Parathyroid adenoma (tissue), 2 donors: Measurements from ENCODE around the gene FRAS1.

Experiments used
- H2AFZ ChIP-seq: fragments of 300-600 bp; sonication (generic); one replicate; pipeline ENCODE4 v1.7.0; 2017; ENCODE audit warnings: antibody characterized with exemption, mild to moderate bottlenecking
- H3K27ac ChIP-seq: fragments of 300-600 bp; sonication (generic); one replicate; pipeline ENCODE4 v1.7.0; 2017
- H3K27me3 ChIP-seq: fragments of 300-600 bp; sonication (generic); one replicate; pipeline ENCODE4 v1.7.0; 2017; ENCODE audit warnings: low read length; ENCODE audit not compliant: control insufficient read depth, insufficient read depth
- H3K36me3 ChIP-seq: fragments of 300-600 bp; sonication (generic); one replicate; pipeline ENCODE4 v1.7.0; 2017; ENCODE audit warnings: low read length; ENCODE audit not compliant: control insufficient read depth, insufficient read depth
- H3K4me1 ChIP-seq: fragments of 300-600 bp; sonication (generic); one replicate; pipeline ENCODE4 v1.7.0; 2017; ENCODE audit warnings: control low read depth
- H3K4me2 ChIP-seq: fragments of 300-600 bp; sonication (generic); one replicate; pipeline ENCODE4 v1.7.0; 2017; ENCODE audit warnings: low read length
- H3K4me3 ChIP-seq: fragments of 300-600 bp; sonication (generic); one replicate; pipeline ENCODE4 v1.7.0; 2017; ENCODE audit warnings: low read depth, low read length
- H3K79me2 ChIP-seq: fragments of 300-600 bp; sonication (generic); one replicate; pipeline ENCODE4 v1.7.0; 2017; ENCODE audit warnings: control low read depth
- H3K9ac ChIP-seq: fragments of 300-600 bp; sonication (generic); one replicate; pipeline ENCODE4 v1.7.0; 2017; ENCODE audit warnings: mild to moderate bottlenecking
- H3K9me3 ChIP-seq: fragments of 300-600 bp; sonication (generic); one replicate; pipeline ENCODE4 v1.7.0; 2017; ENCODE audit warnings: low read length; ENCODE audit not compliant: control insufficient read depth
- TF ChIP-seq, protein P1 (sequence below): fragments of 300-600 bp; sonication (generic); IDR thresholded peaks from one replicate; pipeline ENCODE4 v1.7.0; 2017; ENCODE audit warnings: antibody characterized with exemption, mild to moderate bottlenecking
- donor health status: primary hyperparathyroidism.

FRAS1 gene

DNA sequence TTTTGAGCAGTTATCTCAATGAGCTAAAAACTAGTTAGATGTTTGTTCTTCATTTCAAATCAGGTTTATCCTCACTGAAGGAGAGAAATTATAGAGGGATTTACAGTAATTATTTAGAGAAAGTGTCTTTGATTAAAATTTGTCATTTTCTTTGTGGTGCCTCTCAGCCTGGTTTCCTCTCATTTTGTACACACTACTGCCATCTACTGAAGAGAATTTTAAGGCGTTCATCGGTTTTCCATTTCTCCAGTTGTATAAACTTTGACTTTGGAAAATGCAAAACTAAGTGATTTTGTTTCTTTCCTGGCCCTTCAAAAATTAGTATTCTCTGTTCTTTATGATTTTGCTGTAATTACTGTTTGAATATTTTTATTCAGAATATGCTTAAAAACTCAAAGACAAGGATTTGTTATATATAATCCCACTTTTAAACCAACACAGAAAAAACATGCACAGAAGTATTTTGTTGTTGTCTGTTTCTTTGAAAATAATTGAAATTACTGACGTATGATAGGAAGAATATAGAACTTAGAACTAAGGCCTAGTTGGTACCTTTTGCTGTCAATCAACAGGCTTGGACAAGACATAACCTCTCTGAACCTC lies 460.0 kb downstream of the FRAS1 start:
- Histone ChIP-seq H3K79me2 (no peaks in the 10 kb centered on the region), H3K4me1 (no peaks in the 10 kb centered on the region), H3K4me3 (no peak overlapping the region), H3K9me3 (no peaks in the 10 kb centered on the region), H3K9ac (no peak overlapping the region), H3K27ac (no peak overlapping the region), H3K27me3 (no peaks in the 10 kb centered on the region), H2AFZ (no peak overlapping the region), H3K4me2 (no peak overlapping the region), H3K36me3 (no peaks in the 10 kb centered on the region)
- TF ChIP-seq, protein P1, sequence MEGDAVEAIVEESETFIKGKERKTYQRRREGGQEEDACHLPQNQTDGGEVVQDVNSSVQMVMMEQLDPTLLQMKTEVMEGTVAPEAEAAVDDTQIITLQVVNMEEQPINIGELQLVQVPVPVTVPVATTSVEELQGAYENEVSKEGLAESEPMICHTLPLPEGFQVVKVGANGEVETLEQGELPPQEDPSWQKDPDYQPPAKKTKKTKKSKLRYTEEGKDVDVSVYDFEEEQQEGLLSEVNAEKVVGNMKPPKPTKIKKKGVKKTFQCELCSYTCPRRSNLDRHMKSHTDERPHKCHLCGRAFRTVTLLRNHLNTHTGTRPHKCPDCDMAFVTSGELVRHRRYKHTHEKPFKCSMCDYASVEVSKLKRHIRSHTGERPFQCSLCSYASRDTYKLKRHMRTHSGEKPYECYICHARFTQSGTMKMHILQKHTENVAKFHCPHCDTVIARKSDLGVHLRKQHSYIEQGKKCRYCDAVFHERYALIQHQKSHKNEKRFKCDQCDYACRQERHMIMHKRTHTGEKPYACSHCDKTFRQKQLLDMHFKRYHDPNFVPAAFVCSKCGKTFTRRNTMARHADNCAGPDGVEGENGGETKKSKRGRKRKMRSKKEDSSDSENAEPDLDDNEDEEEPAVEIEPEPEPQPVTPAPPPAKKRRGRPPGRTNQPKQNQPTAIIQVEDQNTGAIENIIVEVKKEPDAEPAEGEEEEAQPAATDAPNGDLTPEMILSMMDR: peak; percentile 18

DNA sequence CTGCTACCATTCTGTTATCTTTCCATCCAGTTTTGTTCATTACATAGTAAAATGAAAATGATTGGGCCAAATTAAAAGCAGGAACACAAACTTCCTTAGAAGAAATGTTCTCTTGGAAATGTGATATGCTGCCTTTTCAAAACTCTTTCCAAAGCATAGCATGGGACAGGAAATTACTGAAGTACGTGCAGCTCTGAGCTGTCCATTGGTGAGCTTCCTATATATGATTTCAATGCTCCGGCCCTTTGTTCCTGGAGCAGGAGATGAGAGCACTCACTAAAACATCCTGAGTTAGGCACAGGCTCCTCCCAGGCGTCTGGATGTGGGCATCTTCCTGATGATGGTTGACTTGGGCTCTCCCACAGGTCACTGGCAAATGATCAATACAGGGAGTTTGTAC lies 461.4 kb downstream of the FRAS1 start:
- Histone ChIP-seq H3K27ac (no peak overlapping the region), H2AFZ (no peak overlapping the region), H3K4me3 (no peak overlapping the region), H3K9ac (no peak overlapping the region), H3K27me3 (no peaks in the 10 kb centered on the region), H3K79me2 (no peaks in the 10 kb centered on the region), H3K36me3 (no peaks in the 10 kb centered on the region), H3K4me2 (no peak overlapping the region), H3K9me3 (no peaks in the 10 kb centered on the region), H3K4me1 (no peaks in the 10 kb centered on the region)
- TF ChIP-seq, protein P1: no peak

DNA sequence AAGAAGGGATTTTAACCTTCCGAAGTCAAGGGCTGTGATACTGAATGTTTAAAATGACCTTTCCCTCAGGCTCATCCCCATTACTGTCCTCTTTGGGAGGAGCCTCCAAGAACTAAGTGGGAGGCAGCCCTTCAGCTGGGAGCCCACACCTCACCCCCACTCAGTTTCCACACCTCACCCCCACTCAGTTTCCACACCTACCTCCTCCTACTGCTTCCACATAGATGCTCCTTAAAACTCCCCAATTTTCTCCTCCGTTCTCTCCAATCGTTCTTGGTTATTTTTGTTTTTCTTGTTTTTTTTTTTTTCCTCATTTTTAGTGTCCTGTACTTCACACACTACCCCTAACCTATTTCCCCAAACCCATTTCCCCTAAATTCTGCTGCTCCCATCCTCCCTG lies 462.8 kb downstream of the FRAS1 start:
- no peak overlapping the region for H2AFZ ChIP-seq
- TF ChIP-seq, protein P1: no peak

DNA sequence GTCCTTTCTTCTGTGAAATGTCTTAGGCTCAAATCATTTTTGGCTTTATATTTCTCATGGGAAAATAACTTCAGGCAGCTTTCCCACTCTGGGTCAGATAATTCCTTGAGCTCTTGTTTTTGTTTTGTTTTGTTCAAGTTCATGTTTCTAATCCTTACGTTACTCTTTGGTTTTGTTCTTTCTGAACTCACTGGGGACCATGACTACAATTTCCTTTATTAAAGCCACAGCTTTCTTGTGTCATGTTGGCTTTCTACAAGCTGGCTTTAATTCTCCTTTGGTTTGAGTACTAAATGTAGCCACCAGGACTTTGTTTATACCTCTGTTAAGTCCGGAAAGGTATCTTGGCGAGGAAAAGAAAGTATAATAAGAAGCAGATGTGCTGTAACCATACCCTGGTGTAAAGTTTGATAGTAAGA lies 463.7 kb downstream of the FRAS1 start:
- H3K27ac ChIP-seq: no peak overlapping the region
- H3K27me3 ChIP-seq: no peaks in the 10 kb centered on the region
- no peaks in the 10 kb centered on the region for H3K4me1 ChIP-seq

More for the DNA sequence above, 462.8 kb downstream of the FRAS1 start:
- no peaks in the 10 kb centered on the region for H3K79me2 ChIP-seq
- no peak overlapping the region for H3K9ac ChIP-seq
- H3K4me1 ChIP-seq: no peaks in the 10 kb centered on the region
- no peaks in the 10 kb centered on the region for H3K9me3 ChIP-seq
- no peak overlapping the region for H3K27ac ChIP-seq
- H3K4me3 ChIP-seq: no peak overlapping the region
- no peak overlapping the region for H3K4me2 ChIP-seq
- no peaks in the 10 kb centered on the region for H3K27me3 ChIP-seq
- H3K36me3 ChIP-seq: no peaks in the 10 kb centered on the region

DNA sequence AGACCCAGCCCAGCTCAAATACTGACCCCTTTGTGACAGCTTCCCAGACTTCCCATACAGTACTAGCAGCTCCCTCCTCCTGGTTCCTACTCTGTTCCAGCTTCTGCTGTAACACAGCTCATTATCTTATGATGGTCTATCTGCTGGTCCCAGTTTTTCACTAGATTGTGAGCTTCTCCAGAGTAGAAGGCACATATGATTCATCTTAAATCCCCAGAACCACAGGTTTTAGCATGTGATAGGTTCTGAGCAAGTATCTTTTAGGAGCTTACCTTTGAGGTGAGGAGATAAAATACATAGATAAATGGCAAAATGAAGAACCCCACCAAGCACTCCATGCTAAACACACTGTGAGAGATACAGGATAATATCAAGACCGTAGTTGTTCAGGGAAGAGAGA lies 466.9 kb downstream of the FRAS1 start:
- Histone ChIP-seq H3K9me3 (no peaks in the 10 kb centered on the region), H2AFZ (no peak overlapping the region), H3K27me3 (no peaks in the 10 kb centered on the region), H3K4me2 (no peak overlapping the region), H3K79me2 (no peaks in the 10 kb centered on the region), H3K4me3 (no peak overlapping the region), H3K9ac (no peak overlapping the region), H3K4me1 (no peaks in the 10 kb centered on the region), H3K36me3 (no peaks in the 10 kb centered on the region), H3K27ac (no peak overlapping the region)
- TF ChIP-seq, protein P1: no peak

More for the DNA sequence above, 463.7 kb downstream of the FRAS1 start:
- Histone ChIP-seq H3K36me3 (no peaks in the 10 kb centered on the region), H3K4me2 (no peak overlapping the region), H3K9ac (no peak overlapping the region), H3K79me2 (no peaks in the 10 kb centered on the region), H3K9me3 (no peaks in the 10 kb centered on the region), H3K4me3 (no peak overlapping the region), H2AFZ (no peak overlapping the region)
- TF ChIP-seq, protein P1: no peak
